ENCODE measurements around the gene NUBP2.

Gene NUBP2

DNA sequence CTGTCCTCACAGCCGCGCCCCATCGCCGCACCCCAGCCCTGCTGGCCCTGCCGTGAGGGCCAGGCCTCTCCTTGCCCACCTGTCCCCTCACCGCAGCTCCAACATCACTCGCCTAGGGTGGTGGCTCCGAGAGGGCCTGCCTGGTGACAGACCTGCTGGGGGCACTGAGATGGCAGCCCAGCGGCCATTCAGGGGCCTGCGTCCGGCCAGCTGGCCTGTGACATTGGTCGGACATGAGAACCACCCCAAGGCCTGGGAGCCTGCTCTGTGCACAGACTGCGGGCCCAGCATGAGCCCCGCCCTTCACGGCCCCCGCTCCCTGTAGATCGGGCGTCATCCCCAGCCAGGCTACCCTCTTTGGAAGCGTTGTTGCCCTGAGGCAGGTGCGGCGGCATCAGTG lies 23.2 kb upstream of the NUBP2 start:
- DNase-seq = no peak

DNA sequence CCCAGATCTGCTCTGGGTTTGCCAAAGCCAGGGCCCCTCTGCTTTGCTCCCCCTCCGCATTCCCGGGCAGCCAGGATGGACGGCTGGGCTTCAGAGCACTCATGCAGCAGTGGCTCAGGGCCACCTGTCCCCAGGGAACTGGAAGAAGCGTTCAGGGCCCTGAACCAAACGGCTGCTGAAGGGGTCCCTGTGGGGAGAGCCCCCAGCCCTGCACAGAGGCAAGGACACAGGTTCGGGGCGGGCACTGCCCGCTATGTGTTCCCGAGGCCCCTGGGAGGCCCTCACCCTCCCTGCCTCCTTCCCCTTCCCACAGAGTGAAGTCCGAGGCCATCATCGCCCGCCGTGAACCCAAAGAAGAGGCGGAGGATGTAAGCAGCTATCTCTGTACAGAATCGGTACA lies 21.8 kb upstream of the NUBP2 start:
- no peak for DNase-seq

DNA sequence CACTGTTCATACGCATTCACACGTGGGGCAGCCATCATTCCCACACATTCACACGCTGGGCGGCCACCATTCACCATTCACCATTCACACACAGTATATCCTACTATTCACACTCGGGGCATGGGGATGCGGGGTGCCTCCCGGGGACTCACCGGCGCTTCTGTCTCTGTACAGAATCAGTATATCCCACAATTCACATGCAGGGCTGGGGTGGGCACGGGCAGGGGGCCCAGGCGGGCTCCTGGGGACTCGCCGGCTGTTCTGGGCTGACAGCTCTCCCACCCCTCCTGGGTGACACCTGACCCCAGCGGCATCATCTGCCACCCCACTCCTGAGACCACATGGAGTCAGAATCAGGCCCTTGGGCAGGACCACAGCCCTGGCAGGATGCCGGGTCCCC lies 21.0 kb upstream of the NUBP2 start:
- DNase-seq = no peak

DNA sequence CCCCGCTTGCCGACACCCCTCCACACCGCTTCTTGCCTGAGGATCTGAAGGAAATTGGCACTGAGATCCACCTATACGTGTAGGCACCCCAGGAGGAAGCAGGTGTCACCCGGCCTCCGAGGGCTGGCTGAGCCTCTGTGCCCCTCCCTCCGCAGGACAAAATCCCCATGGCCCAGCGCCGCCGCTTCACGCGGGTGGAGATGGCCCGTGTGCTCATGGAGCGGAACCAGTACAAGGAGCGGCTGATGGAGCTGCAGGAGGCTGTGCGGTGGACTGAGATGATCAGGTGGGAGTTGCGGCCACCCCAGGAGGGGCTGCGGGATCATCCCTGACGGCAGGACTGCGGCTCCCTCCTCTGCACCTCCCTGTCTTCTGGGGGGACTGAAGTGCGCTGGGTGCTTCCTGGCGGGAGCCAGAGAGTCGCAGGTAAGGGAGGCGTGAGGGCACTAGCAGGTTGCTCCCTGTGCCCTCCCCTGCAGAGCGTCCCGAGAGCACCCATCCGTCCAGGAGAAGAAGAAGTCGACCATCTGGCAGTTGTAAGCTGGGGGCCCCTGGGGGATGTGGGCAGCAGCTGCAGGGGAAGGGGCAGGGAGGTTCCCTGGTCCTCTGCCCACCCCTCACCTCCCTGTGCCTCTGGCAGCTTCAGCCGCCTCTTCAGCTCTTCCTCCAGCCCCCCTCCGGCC lies 20.4 kb upstream of the NUBP2 start:
- DNase-seq = peak; percentile 74

DNA sequence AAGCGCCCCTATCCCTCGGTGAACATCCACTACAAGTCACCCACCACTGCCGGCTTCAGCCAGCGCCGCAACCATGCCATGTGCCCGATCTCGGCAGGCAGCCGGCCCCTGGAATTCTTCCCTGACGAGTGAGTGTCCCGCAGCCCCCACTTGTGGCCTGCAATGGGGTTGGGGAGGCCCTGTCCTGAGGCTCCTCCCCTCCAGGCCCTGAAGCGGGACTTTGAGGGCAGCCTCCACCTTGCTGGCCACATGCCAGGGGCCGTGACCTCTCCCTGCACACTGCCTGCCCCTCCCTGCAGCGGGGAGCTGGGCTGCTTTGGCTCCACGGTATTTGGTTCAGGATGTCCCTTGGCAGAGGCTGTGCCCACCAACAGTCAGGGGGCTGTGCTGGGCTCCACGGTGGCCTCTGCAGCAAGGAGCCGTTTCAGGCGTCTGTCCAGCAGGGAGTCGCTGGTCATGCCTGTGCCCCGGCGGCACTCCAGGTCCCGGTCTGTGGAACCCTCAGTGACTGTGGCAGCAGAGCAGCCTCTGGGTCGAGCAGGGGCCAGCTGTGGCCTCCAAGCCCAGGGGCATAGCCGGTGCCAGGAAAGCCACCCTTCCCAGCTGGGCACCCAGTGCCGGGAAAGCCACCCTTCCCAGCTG lies 19.8 kb upstream of the NUBP2 start:
- DNase-seq = no peak

DNA sequence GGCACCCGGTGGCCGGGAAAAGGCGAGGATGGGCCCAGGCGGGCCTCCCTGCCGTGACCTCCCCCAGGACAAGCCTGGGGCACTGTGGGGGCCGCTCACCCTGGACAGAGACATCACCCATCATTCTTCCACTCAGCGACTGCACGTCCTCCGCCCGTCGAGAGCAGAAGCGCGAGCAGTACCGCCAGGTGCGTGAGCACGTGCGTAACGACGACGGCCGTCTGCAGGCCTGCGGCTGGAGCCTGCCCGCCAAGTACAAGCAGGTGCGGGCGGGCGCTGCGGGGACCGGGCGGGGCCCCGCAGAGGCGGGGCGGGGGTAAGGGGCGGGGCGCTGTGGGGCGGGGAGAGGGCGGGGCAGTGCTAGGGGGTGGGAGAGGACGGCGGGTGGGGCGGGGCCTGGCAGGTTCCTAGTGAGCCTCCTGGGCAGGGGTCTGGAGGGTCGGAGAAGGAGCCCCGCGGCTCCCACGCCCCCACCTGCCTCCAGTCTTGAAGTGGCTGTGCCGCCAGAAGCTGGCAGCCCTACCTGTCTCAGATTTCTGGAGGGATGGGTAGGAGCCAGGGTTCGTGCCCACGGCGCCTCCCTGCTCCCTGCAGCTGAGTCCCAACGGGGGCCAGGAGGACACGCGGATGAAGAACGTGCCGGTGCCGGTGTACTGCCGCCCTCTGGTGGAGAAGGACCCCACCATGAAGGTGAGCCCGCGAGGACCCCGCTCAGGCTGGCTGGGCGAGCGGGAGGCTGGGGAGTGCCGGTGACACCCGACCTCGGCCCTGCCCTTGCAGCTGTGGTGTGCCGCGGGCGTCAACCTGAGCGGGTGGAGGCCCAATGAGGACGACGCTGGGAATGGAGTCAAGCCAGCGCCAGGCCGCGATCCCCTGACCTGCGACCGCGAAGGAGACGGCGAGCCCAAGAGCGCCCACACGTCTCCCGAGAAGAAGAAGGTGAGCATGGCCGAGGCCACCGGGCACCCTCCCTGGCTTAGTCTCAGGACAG lies 18.9 kb upstream of the NUBP2 start:
- DNase-seq = peak; percentile 80

DNA sequence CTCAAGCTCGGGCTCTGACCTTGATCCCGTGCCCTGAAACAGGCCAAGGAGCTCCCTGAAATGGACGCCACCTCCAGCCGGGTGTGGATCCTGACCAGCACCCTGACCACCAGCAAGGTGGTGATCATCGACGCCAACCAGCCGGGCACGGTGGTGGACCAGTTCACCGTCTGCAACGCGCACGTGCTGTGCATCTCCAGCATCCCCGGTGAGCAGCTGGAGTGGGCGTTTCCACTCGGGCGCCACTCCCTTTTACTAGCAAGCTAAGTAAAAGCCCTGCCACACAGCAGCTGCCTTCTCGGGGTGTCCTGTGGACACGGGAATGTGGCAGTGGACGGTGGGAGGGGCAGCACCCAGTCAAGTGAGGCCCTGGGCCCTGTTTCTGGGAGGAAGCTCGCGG lies 17.8 kb upstream of the NUBP2 start:
- no peak for DNase-seq

DNA sequence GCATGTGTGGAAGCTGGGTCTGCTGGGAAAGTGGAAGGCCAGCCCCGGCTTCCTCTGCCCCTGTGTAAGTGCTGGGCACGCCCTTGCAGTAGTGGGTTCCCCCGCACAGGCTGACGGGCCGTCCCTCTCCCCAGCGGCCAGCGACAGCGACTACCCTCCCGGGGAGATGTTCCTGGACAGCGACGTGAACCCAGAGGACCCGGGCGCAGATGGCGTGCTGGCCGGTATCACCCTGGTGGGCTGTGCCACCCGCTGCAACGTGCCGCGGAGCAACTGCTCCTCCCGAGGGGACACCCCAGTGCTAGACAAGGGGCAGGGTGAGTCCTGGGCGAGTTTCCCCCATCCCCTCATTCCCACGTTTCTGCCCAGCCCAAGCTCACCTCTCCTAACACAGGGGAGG lies 16.9 kb upstream of the NUBP2 start:
- no peak for DNase-seq

DNA sequence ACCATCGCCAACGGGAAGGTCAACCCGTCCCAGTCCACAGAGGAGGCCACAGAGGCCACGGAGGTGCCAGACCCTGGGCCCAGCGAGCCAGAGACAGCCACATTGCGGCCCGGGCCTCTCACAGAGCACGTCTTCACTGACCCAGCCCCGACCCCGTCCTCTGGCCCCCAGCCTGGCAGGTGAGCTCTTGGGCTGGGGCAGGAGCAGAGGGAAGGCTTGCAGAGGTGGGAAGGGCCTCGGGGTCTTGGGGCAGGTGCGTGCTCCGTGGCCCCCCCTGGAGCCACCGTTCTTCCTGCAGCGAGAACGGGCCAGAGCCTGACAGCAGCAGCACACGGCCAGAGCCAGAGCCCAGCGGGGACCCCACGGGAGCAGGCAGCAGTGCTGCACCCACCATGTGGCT lies 16.5 kb upstream of the NUBP2 start:
- DNase-seq = no peak

DNA sequence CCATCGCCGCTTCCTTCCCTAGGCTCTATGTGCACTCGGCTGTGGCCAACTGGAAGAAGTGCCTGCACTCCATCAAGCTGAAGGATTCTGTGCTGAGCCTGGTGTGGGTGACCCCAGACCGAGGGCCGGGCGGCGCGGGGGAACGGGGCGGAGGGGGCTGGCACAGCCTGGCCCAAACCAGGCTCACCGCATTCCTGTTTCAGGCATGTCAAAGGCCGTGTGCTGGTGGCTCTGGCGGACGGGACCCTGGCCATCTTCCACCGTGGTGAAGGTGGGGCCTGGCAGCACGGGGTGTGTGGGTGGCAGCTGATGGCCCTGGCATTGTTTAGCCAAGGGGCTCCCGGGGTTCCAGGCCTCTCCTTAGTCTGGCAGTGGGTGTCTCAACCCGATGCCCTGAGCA lies 16.1 kb upstream of the NUBP2 start:
- DNase-seq = no peak

DNA sequence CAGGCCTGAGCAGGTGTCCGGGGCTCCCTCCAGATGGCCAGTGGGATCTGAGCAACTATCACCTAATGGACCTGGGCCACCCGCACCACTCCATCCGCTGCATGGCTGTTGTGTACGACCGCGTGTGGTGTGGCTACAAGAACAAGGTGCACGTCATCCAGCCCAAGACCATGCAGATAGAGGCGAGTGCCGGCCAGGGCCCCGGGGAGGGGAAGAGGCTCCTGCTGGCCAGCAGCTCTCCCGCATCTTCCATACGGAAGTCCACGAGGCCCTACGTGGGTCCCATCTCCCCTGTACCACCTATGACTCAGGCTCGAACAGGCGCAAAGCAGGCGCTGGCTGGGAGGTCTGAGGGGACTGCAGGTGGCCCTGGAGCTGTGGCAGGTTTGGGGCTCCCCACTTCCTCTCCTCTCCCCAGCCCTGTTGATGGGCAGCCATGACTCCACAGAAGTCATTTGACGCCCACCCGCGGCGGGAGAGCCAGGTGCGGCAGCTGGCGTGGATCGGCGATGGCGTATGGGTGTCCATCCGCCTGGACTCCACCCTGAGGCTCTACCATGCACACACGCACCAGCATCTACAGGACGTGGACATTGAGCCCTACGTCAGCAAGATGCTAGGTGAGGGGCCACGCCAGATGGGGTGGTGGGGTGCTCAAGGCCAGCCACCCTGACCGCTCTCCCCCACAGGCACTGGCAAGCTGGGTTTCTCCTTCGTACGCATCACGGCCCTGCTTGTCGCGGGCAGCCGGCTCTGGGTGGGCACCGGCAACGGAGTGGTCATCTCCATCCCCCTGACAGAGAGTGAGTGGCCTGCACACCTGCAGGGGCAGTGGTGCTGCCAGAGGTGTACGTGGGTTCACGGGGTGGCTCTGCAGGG lies 15.4 kb upstream of the NUBP2 start:
- no peak for DNase-seq

DNA sequence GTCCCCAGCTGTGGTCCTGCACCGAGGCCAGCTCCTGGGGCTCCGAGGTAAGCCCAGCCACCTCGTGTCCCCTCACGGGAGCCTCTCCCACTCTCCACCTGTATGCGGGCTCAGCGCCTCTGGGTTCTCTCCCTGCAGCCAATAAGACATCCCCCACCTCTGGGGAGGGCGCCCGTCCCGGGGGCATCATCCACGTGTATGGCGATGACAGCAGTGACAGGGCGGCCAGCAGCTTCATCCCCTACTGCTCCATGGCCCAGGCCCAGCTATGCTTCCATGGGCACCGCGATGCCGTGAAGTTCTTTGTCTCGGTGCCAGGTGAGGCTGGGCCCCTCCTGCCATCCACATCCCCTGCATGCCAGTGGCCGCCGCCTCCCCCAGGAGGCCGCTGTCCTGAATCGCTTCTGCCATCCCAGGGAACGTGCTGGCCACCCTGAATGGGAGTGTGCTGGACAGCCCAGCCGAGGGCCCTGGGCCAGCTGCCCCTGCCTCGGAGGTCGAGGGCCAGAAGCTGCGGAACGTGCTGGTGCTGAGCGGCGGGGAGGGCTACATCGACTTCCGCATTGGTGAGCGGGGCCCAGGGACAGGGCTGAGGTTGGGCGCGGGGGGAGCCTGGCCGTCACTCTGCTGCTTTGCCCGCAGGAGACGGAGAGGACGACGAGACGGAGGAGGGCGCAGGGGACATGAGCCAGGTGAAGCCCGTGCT lies 14.5 kb upstream of the NUBP2 start:
- DNase-seq = no peak

DNA sequence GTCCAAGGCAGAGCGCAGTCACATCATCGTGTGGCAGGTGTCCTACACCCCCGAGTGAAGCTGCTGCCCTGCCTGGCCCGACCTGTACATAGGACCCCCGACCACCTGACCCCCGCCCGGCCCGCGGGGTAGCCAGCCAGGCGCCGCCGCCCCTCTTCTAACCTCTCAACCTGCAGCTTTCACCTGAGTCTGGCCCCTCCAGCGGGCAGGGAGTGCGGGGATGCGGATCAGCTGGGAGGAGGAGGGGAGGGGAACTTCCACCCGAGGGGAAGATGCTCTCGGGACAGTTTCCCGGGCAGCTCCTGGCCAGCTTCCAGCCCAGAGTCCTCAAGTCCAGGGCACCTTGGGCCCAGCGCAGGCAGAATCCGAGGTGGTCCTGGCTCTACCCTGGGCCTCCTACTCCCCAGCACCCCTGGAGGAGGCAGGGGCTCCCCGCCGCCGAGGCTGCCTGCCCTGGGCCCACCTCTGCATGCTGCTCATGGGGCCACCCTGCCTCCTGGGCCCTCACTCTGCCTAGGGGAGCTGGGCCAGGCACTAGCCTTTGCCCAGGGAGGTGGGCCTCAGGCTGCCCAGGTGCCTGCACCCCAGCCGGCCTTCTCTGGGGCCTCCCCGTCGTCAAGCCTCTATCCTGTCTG lies 13.9 kb upstream of the NUBP2 start:
- DNase-seq = no peak

DNA sequence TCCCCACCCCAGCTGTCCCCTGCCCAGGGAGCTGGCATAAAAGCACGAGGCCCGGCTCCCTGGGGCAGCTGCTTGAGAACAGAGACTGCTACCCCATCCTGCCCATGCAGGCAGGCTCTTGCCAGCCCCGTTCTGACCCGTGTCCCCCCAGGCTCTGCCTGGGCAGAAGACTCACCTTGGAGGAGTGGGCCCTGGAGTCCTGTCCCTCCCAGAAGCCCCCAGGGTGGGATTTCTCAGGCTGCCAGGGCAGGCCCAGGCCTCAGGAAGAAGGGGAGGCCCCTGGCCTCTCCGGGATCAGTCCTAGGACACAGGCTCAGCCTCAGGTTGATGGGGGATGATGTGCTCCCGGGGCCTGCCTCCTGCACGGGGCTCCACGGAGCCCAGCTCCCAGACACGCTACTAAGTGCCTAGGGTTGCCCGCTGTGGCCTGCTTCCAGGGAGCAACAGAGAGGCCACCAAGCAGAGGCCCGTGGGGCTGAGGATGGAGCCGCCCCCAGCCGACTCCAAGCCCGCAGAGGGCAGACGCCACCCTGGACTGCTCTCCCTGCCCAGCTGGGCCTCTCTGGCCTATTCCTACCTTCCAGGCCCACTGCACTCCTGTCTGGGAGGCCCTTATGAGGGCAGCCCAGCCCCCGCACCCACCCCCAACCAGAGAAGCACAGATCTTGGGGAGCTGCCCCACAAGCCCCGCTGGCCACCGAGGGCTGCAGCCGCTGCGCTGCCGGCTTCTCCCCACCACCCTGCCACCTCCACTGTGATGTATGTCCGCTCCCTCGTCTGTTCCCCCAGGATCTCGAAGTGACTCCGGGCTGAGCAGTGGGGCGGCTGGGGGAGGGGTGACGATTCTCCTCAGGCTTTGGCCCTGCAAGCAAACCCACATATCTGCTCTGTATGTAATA lies 13.1 kb upstream of the NUBP2 start:
- no peak for DNase-seq

DNA sequence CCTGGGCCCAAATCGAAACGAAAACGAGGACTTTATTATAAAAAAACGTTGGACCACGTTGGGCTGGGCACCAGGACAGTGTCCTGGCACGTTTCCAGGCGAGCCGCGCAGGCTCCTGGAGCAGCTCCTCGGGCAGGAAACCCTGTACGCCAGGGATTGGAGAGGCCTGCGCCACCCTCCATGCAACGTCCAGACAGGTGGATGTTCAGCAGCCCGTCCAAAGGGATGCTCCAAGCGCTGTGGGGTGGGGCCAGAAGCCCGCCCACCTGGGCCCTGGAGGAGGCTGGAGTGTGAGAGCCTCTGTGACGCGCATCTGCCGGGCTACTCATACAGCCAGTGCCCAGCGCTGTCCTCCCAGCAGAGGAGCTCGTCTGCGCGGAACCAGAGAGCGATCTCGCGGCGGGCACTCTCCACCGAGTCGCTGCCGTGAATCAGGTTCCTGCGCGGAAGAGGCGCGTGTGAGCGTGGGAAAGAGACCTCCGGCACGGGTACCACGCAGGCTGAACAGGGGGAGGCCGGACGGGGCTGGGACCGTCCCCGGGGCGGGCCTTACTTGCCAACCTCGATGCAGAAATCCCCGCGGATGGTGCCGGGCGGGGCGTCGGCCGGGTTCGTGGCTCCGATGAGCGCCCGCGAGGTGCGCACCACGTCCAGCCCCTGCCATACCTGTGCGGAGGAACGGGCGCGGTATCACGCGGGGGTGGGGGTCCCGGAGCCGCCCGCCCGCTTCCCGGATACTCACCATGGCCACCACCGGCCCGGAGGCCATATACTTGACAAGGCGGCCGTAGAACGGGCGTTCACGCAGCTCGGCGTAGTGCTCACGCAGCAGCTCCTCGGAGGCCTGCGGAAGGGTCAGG lies 12.2 kb upstream of the NUBP2 start:
- no peak for DNase-seq

DNA sequence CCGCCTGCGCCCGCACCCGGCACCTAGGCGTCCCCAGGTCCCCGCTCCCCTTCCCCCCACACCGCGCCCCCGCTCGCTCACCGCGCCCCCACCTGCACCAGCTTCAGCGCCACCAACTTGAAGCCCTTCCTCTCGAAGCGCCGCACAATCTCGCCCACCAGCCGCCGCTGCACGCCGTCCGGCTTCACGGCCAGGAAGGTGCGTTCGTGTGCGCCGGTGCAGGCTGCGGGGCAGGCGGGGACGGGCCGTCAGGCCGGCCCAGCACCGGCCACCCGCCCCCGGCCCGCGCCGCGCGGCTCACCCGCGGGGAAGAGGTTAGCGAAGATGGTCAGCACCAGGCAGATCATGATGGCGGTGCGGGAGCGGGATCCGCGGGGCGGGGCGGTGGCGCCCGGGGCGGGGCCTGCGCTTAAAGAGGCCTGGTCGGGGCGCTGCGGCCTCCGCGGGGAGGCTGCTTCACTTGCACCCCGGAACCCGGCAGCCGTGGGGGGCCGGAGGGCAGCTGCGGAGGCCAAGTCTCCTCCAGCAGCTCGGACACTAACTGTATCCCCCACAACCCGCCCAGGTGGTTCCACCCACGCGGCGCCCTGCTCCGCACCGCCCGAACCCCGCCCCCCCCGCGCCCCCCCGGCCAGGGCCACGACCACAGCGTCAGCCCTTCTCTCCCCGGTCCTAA lies 11.4 kb upstream of the NUBP2 start, which contains the start of gene NME3:
TSS of gene NME3 (minus strand) at position 356 of the 676 bp plus-strand sequence. CDS start at position 347, 9 bp downstream.
- DNase-seq = peak; percentile 53

DNA sequence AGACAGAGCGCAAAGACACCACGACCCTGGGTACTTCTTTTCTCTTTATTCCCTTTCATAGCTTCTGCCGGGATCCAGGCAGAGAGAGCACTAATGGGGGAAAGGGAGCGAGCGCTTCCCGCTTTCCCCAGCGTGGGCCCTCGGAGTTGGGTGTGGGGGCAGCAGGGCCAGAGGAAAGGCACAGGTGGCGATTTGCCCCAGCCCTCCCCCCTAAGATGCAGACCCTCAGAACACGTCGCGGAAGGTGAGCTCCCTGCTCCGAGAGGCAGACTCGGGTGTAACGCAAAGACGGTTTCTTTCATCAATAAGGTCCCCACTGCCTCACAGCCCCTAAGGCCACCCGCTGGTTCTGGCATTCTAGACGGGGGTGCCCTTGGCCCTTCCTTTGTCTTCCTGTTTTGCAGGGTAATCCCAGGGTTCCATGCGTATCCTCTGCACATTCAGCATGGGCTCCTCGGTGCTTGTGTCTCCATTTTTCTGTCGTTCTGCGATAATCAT lies 10.8 kb upstream of the NUBP2 start:
- DNase-seq = no peak

DNA sequence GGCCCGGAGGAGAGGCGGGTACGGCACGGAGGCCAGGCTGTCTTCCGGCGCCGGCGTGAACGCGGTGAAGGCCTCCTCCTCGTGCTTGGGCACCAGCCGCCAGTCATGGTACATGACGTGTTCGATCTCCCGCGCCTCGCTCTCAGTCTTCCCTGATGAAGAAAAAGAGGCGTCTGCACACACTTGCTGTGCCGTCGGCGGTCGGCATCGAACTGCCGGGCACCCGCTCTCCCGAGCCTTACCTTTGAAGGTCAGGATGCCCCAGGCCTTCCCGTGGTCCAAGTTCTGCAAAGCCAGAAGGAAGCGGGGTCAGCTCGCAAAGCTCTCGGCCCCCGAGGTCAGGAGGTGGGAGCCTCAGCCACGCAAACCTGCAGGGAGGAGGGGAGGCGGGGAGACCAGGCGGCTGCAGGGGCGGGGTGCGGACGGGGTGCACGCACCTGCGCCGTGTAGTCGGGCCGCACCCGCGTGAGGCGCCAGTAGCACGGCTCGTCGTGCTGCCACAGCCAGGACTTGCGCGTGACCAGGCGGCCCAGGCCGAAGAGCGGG lies 10.3 kb upstream of the NUBP2 start, which contains the start of gene EME2:
TSS of gene EME2 (plus strand) at position 449 of the 546 bp plus-strand sequence. CDS start 418 bp downstream, outside the sequence.
- DNase-seq = peak; percentile 27
